Measurements from ENCODE around the gene UBFD1.
"Not testable (repeated sequence)": the region's sequence is repeated elsewhere in the genome, so short reads cannot be mapped to it uniquely, and the experiment has no call there.

Gene UBFD1

DNA sequence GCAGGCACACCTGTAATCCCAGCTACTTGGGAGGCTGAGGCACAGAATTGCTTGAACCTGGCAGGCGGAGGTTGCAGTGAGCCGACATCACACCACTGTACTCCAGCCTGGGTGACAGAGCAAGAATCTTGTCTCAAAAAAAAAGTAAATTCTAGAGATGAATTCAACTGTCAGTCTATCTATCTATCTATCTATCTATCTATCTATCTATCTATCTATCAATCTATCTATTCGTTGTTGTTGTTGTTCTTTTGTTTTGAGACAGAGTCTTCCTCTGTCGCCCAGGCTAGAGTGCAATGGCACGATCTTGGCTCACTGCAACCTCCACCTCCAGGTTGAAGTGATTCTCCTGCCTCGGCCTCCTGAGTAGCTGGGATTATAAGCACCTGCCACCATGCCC is 53.4 kb downstream of the UBFD1 start:
- not testable (repeated sequence) for DNase-seq

DNA sequence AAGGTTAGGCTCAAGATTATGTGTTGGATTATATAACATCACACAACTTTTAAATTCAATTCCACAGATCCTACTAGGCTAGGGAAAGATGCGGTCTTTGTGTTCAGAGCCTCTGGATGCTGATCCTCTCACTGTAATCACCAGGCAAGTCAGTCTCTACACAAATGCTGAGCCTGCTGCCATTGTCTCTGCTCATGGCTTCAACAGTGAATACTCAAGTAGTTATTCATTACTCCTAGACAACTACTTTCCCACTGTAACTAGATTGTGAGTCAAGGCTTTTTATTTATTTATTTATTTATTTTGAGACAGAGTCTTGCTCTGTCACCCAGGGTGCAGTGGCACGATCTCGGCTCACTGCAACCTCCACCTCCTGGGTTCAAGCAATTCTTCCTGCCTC is 54.4 kb downstream of the UBFD1 start:
- DNase-seq = no peak

DNA sequence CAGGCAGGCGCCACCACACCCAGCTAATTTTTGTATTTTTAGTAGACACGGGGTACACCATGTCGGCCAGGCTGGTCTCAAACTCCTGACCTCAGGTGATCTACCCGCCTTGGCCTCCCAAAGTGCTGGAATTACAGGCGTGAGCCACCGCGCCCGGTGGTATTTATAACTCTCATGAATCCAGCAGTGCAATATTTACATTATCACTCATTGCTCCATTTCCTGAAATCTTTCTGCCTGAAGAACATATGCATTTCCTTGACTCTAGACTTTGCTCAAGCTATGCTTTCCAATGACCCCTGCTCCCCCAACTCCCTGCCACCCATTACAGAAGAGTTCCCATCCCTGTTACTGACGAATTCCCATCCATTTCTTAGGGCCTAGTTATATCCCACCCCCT is 58.3 kb downstream of the UBFD1 start:
- no peak for DNase-seq

Data from bone marrow (tissue), 2 donors.